H9 (cell line): ENCODE measurements around the gene GPR157. TPM values are rescaled to one million over a fixed set of nuclear protein-coding genes. Genes with fewer than 3 reads are reported as not detected.
"Not testable (repeated sequence)": the region's sequence is repeated elsewhere in the genome, so short reads cannot be mapped to it uniquely, and the experiment has no call there.

Experiments
- DNase-seq: peaks from one replicate; pipeline ENCODE4 v3.0.0-alpha.2; 2017
- H2AFZ ChIP-seq: one replicate; pipeline ENCODE4 v1.6.1; 2013; ENCODE audit warnings: mild to moderate bottlenecking, low read length, control low read depth, moderate library complexity
- H2AK5ac ChIP-seq: 2 replicates; pipeline ENCODE4 v1.6.1; 2013; ENCODE audit warnings: low read length, control low read depth, mixed read lengths; ENCODE audit not compliant: insufficient read length
- H2BK120ac ChIP-seq: one replicate; pipeline ENCODE4 v1.6.1; 2013; ENCODE audit warnings: low read depth, mild to moderate bottlenecking, low read length, control low read depth, inconsistent platforms; ENCODE audit not compliant: poor library complexity, severe bottlenecking
- H2BK12ac ChIP-seq: 2 replicates; pipeline ENCODE4 v1.6.1; 2013; ENCODE audit warnings: low read length, control low read depth, mixed read lengths, low read depth; ENCODE audit not compliant: insufficient read length
- H2BK15ac ChIP-seq: 2 replicates; pipeline ENCODE4 v1.6.1; 2013; ENCODE audit warnings: low read depth, low read length, control low read depth
- H2BK20ac ChIP-seq: one replicate; pipeline ENCODE4 v1.6.1; 2013; ENCODE audit warnings: low read depth, mild to moderate bottlenecking, low read length, control low read depth, inconsistent platforms; ENCODE audit not compliant: poor library complexity, severe bottlenecking
- H2BK5ac ChIP-seq: 2 replicates; pipeline ENCODE4 v1.6.1; 2013; ENCODE audit warnings: low read length, control low read depth, mixed read lengths; ENCODE audit not compliant: insufficient read length
- H3K14ac ChIP-seq: 2 replicates; pipeline ENCODE4 v1.6.1; 2013; ENCODE audit warnings: low read length, control low read depth; ENCODE audit not compliant: insufficient read depth
- H3K18ac ChIP-seq: 2 replicates; pipeline ENCODE4 v1.6.1; 2013; ENCODE audit warnings: low read depth, mild to moderate bottlenecking, mixed read lengths, low read length, control low read depth; ENCODE audit not compliant: insufficient read length
- H3K23ac ChIP-seq: 2 replicates; pipeline ENCODE4 v1.6.1; 2013; ENCODE audit warnings: low read length, control low read depth, mixed read lengths, low read depth; ENCODE audit not compliant: insufficient read length
- H3K23me2 ChIP-seq: 2 replicates; pipeline ENCODE4 v1.6.1; 2013; ENCODE audit warnings: low read depth, mild to moderate bottlenecking, mixed read lengths, low read length, control low read depth; ENCODE audit not compliant: insufficient read length, poor library complexity, severe bottlenecking
- H3K27ac ChIP-seq: 2 replicates; pipeline ENCODE4 v1.5.1; 2013; ENCODE audit warnings: low read length, control low read depth, mixed read lengths, low read depth; ENCODE audit not compliant: insufficient read length
- H3K27me3 ChIP-seq: 2 replicates; pipeline ENCODE4 v1.6.1; 2013; ENCODE audit warnings: low read length, control low read depth, inconsistent platforms; ENCODE audit not compliant: insufficient read depth
- H3K4ac ChIP-seq: 2 replicates; pipeline ENCODE4 v1.6.1; 2013; ENCODE audit warnings: low read depth, mild to moderate bottlenecking, control low read depth, inconsistent platforms, low read length, moderate library complexity
- H3K4me1 ChIP-seq: 2 replicates; pipeline ENCODE4 v1.6.1; 2013; ENCODE audit warnings: low read length, control low read depth, inconsistent platforms; ENCODE audit not compliant: insufficient read depth
- H3K4me2 ChIP-seq: 2 replicates; pipeline ENCODE4 v1.6.1; 2013; ENCODE audit warnings: low read length, control low read depth, mixed read lengths; ENCODE audit not compliant: insufficient read length, insufficient read depth
- H3K56ac ChIP-seq: 2 replicates; pipeline ENCODE4 v1.6.1; 2013; ENCODE audit warnings: low read depth, mild to moderate bottlenecking, mixed read lengths, low read length, control low read depth; ENCODE audit not compliant: insufficient read length
- H3K79me1 ChIP-seq: 2 replicates; pipeline ENCODE4 v1.6.1; 2013; ENCODE audit warnings: low read depth, mild to moderate bottlenecking, moderate library complexity, low read length, control low read depth, inconsistent platforms; ENCODE audit not compliant: insufficient read depth, poor library complexity, severe bottlenecking
- H3K79me2 ChIP-seq: 2 replicates; pipeline ENCODE4 v1.6.1; 2013; ENCODE audit warnings: low read length, control low read depth, inconsistent platforms; ENCODE audit not compliant: insufficient read depth
- H3K9ac ChIP-seq: 2 replicates; pipeline ENCODE4 v1.6.1; 2013; ENCODE audit warnings: low read length, control low read depth, mixed read lengths; ENCODE audit not compliant: insufficient read length; ENCODE audit errors: extremely low read depth
- H3K9me3 ChIP-seq: one replicate; pipeline ENCODE4 v1.6.1; 2013; ENCODE audit warnings: low read depth, low read length, inconsistent platforms; ENCODE audit not compliant: control insufficient read depth
- H3T11ph ChIP-seq: one replicate; pipeline ENCODE4 v1.6.1; 2013; ENCODE audit warnings: mild to moderate bottlenecking, low read length, control low read depth, inconsistent platforms
- H4K20me1 ChIP-seq: one replicate; pipeline ENCODE4 v1.6.1; 2013; ENCODE audit not compliant: control insufficient read depth, insufficient read length, insufficient read depth
- H4K5ac ChIP-seq: 2 replicates; pipeline ENCODE4 v1.6.1; 2013; ENCODE audit warnings: low read depth, mild to moderate bottlenecking, mixed read lengths, low read length, control low read depth; ENCODE audit not compliant: insufficient read length
- H4K8ac ChIP-seq: replicated peaks from 2 replicates; pipeline ENCODE4 v1.6.1; 2013; ENCODE audit warnings: low read length, control low read depth, mixed read lengths, low read depth; ENCODE audit not compliant: insufficient read length
- H4K91ac ChIP-seq: 2 replicates; pipeline ENCODE4 v1.6.1; 2013; ENCODE audit warnings: low read depth, mild to moderate bottlenecking, moderate library complexity, mixed read lengths, low read length, control low read depth; ENCODE audit not compliant: insufficient read length
- H3K27ac Mint-ChIP-seq, 3 experiments: 2 replicates in 2 of 3; 3 replicates in 1 of 3; pipeline ENCODE4 v1.8.0; 2020 to 2021; ENCODE audit warnings: mixed read lengths in 3 of 3, mild to moderate bottlenecking in 1 of 3, moderate library complexity in 1 of 3
- H3K27me3 Mint-ChIP-seq: 2 replicates; pipeline ENCODE4 v1.8.0; 2021; ENCODE audit warnings: low read depth, mild to moderate bottlenecking, moderate library complexity, mixed read lengths
- H3K36me3 Mint-ChIP-seq, 3 experiments: 2 replicates in 2 of 3; 3 replicates in 1 of 3; pipeline ENCODE4 v1.8.0; 2020 to 2021; ENCODE audit warnings: low read depth in 3 of 3, mixed read lengths in 3 of 3; ENCODE audit not compliant: insufficient read depth in 1 of 3
- H3K4me1 Mint-ChIP-seq, 2 experiments: 2 replicates each; pipeline ENCODE4 v1.8.0; 2020; ENCODE audit warnings: mixed read lengths in 2 of 2
- H3K4me3 Mint-ChIP-seq, 2 experiments: 2 replicates in 1 of 2; 3 replicates in 1 of 2; pipeline ENCODE4 v1.8.0; 2020 to 2021; ENCODE audit warnings: mild to moderate bottlenecking in 2 of 2, mixed read lengths in 2 of 2, moderate library complexity in 1 of 2
- H3K9me3 Mint-ChIP-seq, 2 experiments: 2 replicates in 1 of 2; 3 replicates in 1 of 2; pipeline ENCODE4 v1.8.0; 2020; ENCODE audit warnings: mild to moderate bottlenecking in 2 of 2, mixed read lengths in 2 of 2, moderate library complexity in 1 of 2
- WGBS: extraction: QIAGEN DNeasy Blood & Tissue Kit; methylation state at CpG from one replicate; pipeline ENCODE4 v1.1.7; 2013; ENCODE audit warnings: missing lambda C conversion rate, low lambda C conversion rate, mixed read lengths; ENCODE audit not compliant: insufficient read length; ENCODE audit errors: extremely low coverage; 5-methylcytosine and 5-hydroxymethylcytosine counted together
- total RNA-seq: library from RNA; stranded (reverse); gene quantifications from 2 replicates; pipeline ENCODE4 v1.2.1, GENCODE V29; 2021

GPR157 gene
- total RNA-seq, 1 experiment from 2014 or later: 3.8 TPM

DNA sequence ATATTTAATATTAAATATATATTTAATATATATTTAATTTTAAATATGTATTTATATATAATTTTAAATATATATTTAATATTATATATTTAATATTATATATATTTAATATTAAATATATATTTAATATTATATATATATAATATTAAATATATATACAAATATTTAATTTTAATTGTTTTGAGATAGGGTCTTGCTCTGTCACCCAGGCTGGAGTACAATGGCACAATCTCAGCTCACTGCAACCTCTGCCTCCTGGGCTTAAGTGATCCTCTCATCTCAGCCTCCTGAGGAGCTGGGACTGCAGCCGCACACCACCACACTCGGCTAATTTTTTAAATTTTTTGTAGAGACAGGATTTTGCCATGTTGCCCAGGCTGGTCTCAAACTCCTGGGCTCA lies 5.2 kb downstream of the GPR157 start:
- not testable (repeated sequence) for H3K4me2 ChIP-seq, H4K8ac ChIP-seq, H2BK15ac ChIP-seq, H3K56ac ChIP-seq, H4K91ac ChIP-seq, H2BK20ac ChIP-seq, H2BK120ac ChIP-seq, H2BK5ac ChIP-seq, H3K18ac ChIP-seq, H3K14ac ChIP-seq, H3K4ac ChIP-seq, H4K5ac ChIP-seq, H3K27ac ChIP-seq, H3T11ph ChIP-seq, H4K20me1 ChIP-seq, H3K23ac ChIP-seq, H3K4me3 Mint-ChIP-seq, H3K79me1 ChIP-seq, H3K4me1 ChIP-seq, H3K27me3 ChIP-seq, H3K79me2 ChIP-seq, H2AFZ ChIP-seq, H3K9ac ChIP-seq, H2BK12ac ChIP-seq, H3K9me3 Mint-ChIP-seq, H3K9me3 ChIP-seq, H2AK5ac ChIP-seq, H3K27ac Mint-ChIP-seq, H3K36me3 Mint-ChIP-seq, DNase-seq, H3K23me2 ChIP-seq
- H3K4me1 Mint-ChIP-seq: peaks cover 11 to 16% of the 10 kb centered on the region in 2 experiments
- WGBS: no CpG with 5 or more reads among the region's 2 CpGs
- H3K27me3 Mint-ChIP-seq: peaks cover 15% of the 10 kb centered on the region
